K562 (cell line): Measurements from ENCODE around the gene ADGRF1. TPM values are rescaled to one million over a fixed set of nuclear protein-coding genes. Genes with fewer than 3 reads are reported as not detected.

Experiments
- ATAC-seq: fragments of 200-7000 bp; cut with Tn5 transposase; 3 replicates; pipeline ENCODE4 v1.9.1; 2020; ENCODE audit warnings: moderate library complexity
- BruUV-seq: library from RNA; stranded (reverse); fragments of 400-500 nt; replicated peaks from 2 replicates; lab custom pipeline; 2021; lab: Mats Ljungman, UMichigan
- CTCF ChIA-PET: fragments of 300-600 bp; formaldehyde crosslinking; extraction: SDS; loops from one replicate; lab custom pipeline; 2021; ENCODE audit warnings: low intra/inter-chr PET ratio; lab: Yijun Ruan, JAX
- POLR2A ChIA-PET: fragments of 300-600, 350-650 bp; sonication (Branson Sonifier 250); formaldehyde crosslinking; extraction: SDS; loops from one replicate; lab custom pipeline; 2021; ENCODE audit warnings: antibody characterized with exemption, inconsistent platforms; lab: Yijun Ruan, JAX
- DNase-seq, 4 experiments: peaks; one replicate each; pipeline versions ENCODE4 v3.0.0 to v3.0.0-alpha.2; 2011 to 2018; ENCODE audit warnings: low spot score in 3 of 4, mixed read lengths in 3 of 4; ENCODE audit errors: extremely low read depth in 1 of 4
- FAIRE-seq: peaks from 2 replicates; lab custom pipeline; 2011; peaks lifted over from hg19 to GRCh38; lab: Jason Lieb, UNC
- H2AFZ ChIP-seq: 2 replicates; pipeline ENCODE4 v1.6.0; 2011; ENCODE audit warnings: low read depth, low read length, control low read depth, inconsistent platforms
- H3K27ac ChIP-seq: fragments of 200-600 bp; 3 replicates; pipeline ENCODE4 v1.8.0; 2011; ENCODE audit warnings: low read depth, mild to moderate bottlenecking, control low read depth, inconsistent platforms, low read length, moderate library complexity, mixed read lengths; ENCODE audit errors: extremely low read depth
- H3K27me3 ChIP-seq, 2 experiments: fragments of 300-600 bp in 1 of 2; 2 replicates in 1 of 2; 3 replicates in 1 of 2; pipeline versions ENCODE4 v1.6.0 to v1.8.0; 2011; ENCODE audit warnings: inconsistent platforms in 2 of 2, low read length in 2 of 2, mild to moderate bottlenecking in 1 of 2, mixed read lengths in 1 of 2, moderate library complexity in 1 of 2; ENCODE audit not compliant: control insufficient read depth in 2 of 2, insufficient read depth in 2 of 2
- H3K36me3 ChIP-seq: fragments of 300-600 bp; 3 replicates; pipeline ENCODE4 v1.8.0; 2011; ENCODE audit warnings: mild to moderate bottlenecking, low read length, inconsistent platforms; ENCODE audit not compliant: control insufficient read depth, insufficient read depth
- H3K4me1 ChIP-seq, 2 experiments: fragments of 200-600 bp in 1 of 2; replicated peaks in 1 of 2; 2 replicates in 1 of 2; 3 replicates in 1 of 2; pipeline versions ENCODE4 v1.5.1 to v1.8.0; 2011; ENCODE audit warnings: inconsistent platforms in 2 of 2, low read length in 2 of 2, mild to moderate bottlenecking in 1 of 2, mixed read lengths in 1 of 2, moderate library complexity in 1 of 2; ENCODE audit not compliant: control insufficient read depth in 2 of 2, insufficient read depth in 2 of 2
- H3K4me2 ChIP-seq: 2 replicates; pipeline ENCODE4 v1.6.1; 2011; ENCODE audit warnings: low read length, control low read depth, inconsistent platforms, mixed read lengths; ENCODE audit not compliant: insufficient read depth
- H3K4me3 ChIP-seq: fragments of 200-600 bp; sonication (generic), shearing (Covaris generic); 2 replicates; pipeline ENCODE4 v1.5.1; 2016; ENCODE audit warnings: control low read depth, inconsistent platforms
- H3K79me2 ChIP-seq: fragments of 200-600 bp; 3 replicates; pipeline ENCODE4 v1.8.0; 2011; ENCODE audit warnings: low read length, inconsistent platforms; ENCODE audit not compliant: control insufficient read depth, insufficient read depth
- H3K9ac ChIP-seq, 2 experiments: 2 replicates each; pipeline versions ENCODE4 v1.6.0 to v1.6.1; 2011; ENCODE audit warnings: low read depth in 2 of 2, low read length in 2 of 2, control low read depth in 1 of 2, inconsistent platforms in 1 of 2, mild to moderate bottlenecking in 1 of 2, mixed read lengths in 1 of 2; ENCODE audit not compliant: insufficient read depth in 1 of 2
- H3K9me1 ChIP-seq: one replicate; pipeline ENCODE4 v1.6.0; 2011; ENCODE audit warnings: inconsistent platforms, mild to moderate bottlenecking, low read length, moderate library complexity; ENCODE audit not compliant: control insufficient read depth, insufficient read depth
- H3K9me3 ChIP-seq: replicated peaks from 2 replicates; pipeline ENCODE4 v1.5.1; 2011; ENCODE audit warnings: low read depth, low read length, inconsistent platforms; ENCODE audit not compliant: control insufficient read depth, insufficient read depth
- H4K20me1 ChIP-seq: replicated peaks from 2 replicates; pipeline ENCODE4 v1.6.1; 2011; ENCODE audit warnings: low read length, inconsistent platforms, mixed read lengths; ENCODE audit not compliant: control insufficient read depth, insufficient read depth
- ARNT ChIP-seq, 2 experiments: fragments of 450-650 bp; IDR thresholded peaks; 2 replicates each; pipeline ENCODE4 v1.6.1; 2016; ENCODE audit warnings: mild to moderate bottlenecking in 1 of 2
- ATF2 ChIP-seq: sonication (generic); formaldehyde crosslinking; IDR thresholded peaks from 2 replicates; pipeline ENCODE4 v1.8.1; 2022; ENCODE audit warnings: missing genetic modification reagents
- DIDO1 ChIP-seq: fragments of 450-650 bp; IDR thresholded peaks from 2 replicates; pipeline ENCODE4 v1.6.1; 2016; ENCODE audit warnings: low read depth, missing biosample characterization, missing genetic modification characterization
- E2F1 ChIP-seq: sonication (generic); formaldehyde crosslinking; IDR thresholded peaks from 2 replicates; pipeline ENCODE4 v1.8.1; 2023; ENCODE audit warnings: mild to moderate bottlenecking, missing genetic modification reagents, moderate library complexity
- ELF4 ChIP-seq: fragments of 450-650 bp; formaldehyde crosslinking; IDR thresholded peaks from 2 replicates; pipeline ENCODE4 v1.4.0; 2022; ENCODE audit warnings: missing genetic modification characterization
- EZH2 ChIP-seq: IDR thresholded peaks from 2 replicates; pipeline ENCODE4 v1.6.1; 2012; ENCODE audit warnings: low read depth, mild to moderate bottlenecking, inconsistent platforms, low read length, borderline replicate concordance
- LARP7 ChIP-seq: fragments of 450-650 bp; IDR thresholded peaks from 2 replicates; pipeline ENCODE4 v1.6.1; 2016
- MCM2 ChIP-seq: fragments of 450-650 bp; IDR thresholded peaks from 2 replicates; pipeline ENCODE4 v1.6.1; 2017; ENCODE audit warnings: low read depth, mild to moderate bottlenecking
- MTA3 ChIP-seq: fragments of 450-650 bp; formaldehyde crosslinking; IDR thresholded peaks from 2 replicates; pipeline ENCODE4 v1.6.1; 2017; ENCODE audit warnings: mild to moderate bottlenecking, borderline replicate concordance
- NFIC ChIP-seq: fragments of 450-650 bp; IDR thresholded peaks from 2 replicates; pipeline ENCODE4 v1.6.1; 2017; ENCODE audit warnings: mild to moderate bottlenecking, inconsistent platforms
- PHF21A ChIP-seq: fragments of 450-650 bp; IDR thresholded peaks from 2 replicates; pipeline ENCODE4 v1.6.1; 2017; ENCODE audit warnings: low read depth, borderline replicate concordance
- POLR2G ChIP-seq: fragments of 200-400 bp; formaldehyde crosslinking; IDR thresholded peaks from 2 replicates; pipeline ENCODE4 v1.6.1; 2017; ENCODE audit warnings: low read depth, mild to moderate bottlenecking, antibody characterized with exemption, low read length, moderate library complexity
- PYGO2 ChIP-seq: fragments of 450-650 bp; IDR thresholded peaks from 2 replicates; pipeline ENCODE4 v1.6.1; 2016; ENCODE audit warnings: mild to moderate bottlenecking, missing genetic modification characterization, moderate library complexity, missing compliant biosample characterization
- RAD21 ChIP-seq, 2 experiments: fragments of 250-450 bp in 1 of 2; fragments of 450-650 bp in 1 of 2; sonication (Bioruptor Pico) in 1 of 2; formaldehyde crosslinking in 1 of 2; IDR thresholded peaks in 1 of 2; conservative IDR thresholded peaks in 1 of 2; 2 replicates each; pipeline versions ENCODE4 v1.4.0 to v1.8.0; 2020 to 2022; ENCODE audit warnings: mild to moderate bottlenecking in 2 of 2, moderate library complexity in 1 of 2
- SMAD3 ChIP-seq: fragments of 450-650 bp; formaldehyde crosslinking; conservative IDR thresholded peaks from 2 replicates; pipeline ENCODE4 v1.4.0; 2020; ENCODE audit warnings: mild to moderate bottlenecking
- SMC3 ChIP-seq: conservative IDR thresholded peaks from 2 replicates; pipeline ENCODE4 v1.6.1; 2011; ENCODE audit warnings: low read depth, low read length, improper control_type of control experiment; ENCODE audit not compliant: insufficient read depth
- SREBF2 ChIP-seq: sonication (generic); formaldehyde crosslinking; IDR thresholded peaks from 2 replicates; pipeline ENCODE4 v1.4.0; 2020; ENCODE audit warnings: mild to moderate bottlenecking, missing genetic modification reagents
- SRF ChIP-seq, 2 experiments: fragments of 250-450, 450-650 bp in 1 of 2; sonication (Bioruptor Pico) in 1 of 2; sonication (generic) in 1 of 2; formaldehyde crosslinking; IDR thresholded peaks; 2 replicates each; pipeline versions ENCODE4 v1.5.0 to v1.5.1; 2020 to 2022; ENCODE audit warnings: mild to moderate bottlenecking in 1 of 2, missing genetic modification reagents in 1 of 2
- TAF1 ChIP-seq: IDR thresholded peaks from 2 replicates; pipeline ENCODE4 v1.6.1; 2011; ENCODE audit warnings: mild to moderate bottlenecking, low read length, moderate library complexity; ENCODE audit not compliant: insufficient read depth, control insufficient read depth, severe bottlenecking; ENCODE audit errors: extremely low read depth
- ZNF347 ChIP-seq: fragments of 450-650 bp; formaldehyde crosslinking; IDR thresholded peaks from 2 replicates; pipeline ENCODE4 v1.4.0; 2020; ENCODE audit warnings: low read depth, mild to moderate bottlenecking, moderate library complexity
- WGBS: fragments of 100-300 bp; shearing (Covaris generic); methylation state at CpG from one replicate; pipeline ENCODE4 v1.1.6; 2016; ENCODE audit warnings: low coverage, mixed read lengths; ENCODE audit not compliant: insufficient coverage; ENCODE audit errors: missing lambda C conversion rate; 5-methylcytosine and 5-hydroxymethylcytosine counted together
- in situ Hi-C: fragments of 300-500 bp; cut with MboI; formaldehyde crosslinking; loops from 4 replicates; pipeline ENCODE4 v1.15.0; 2018; ENCODE audit warnings: inconsistent platforms, mixed read lengths
- intact Hi-C: fragments of 100-400 bp; cut with micrococcal nuclease; formaldehyde crosslinking; loops from 2 replicates; pipeline ENCODE4 v1.14.2; 2022
- polyA plus RNA-seq, 8 experiments: library from polyadenylated mRNA; depleted of rRNA in 4 of 8; stranded (reverse) in 5 of 8; unstranded in 3 of 8; fragments of >200 nt; fragmentation: Nextera tagmentation in 2 of 8; fragmentation: Illumina TruSeq in 1 of 8; extraction: Ambion mirVana in 2 of 8; extraction: Trizol in 1 of 8; gene quantifications; 2 replicates each; pipeline versions ENCODE4 v1.2.1 to v1.2.3, GENCODE V29; 2011 to 2014; ENCODE audit warnings: inconsistent platforms in 1 of 8, missing spikeins in 1 of 8
- total RNA-seq, 7 experiments: library from RNA; depleted of rRNA in 6 of 7; stranded (reverse); fragments of >200 nt in 6 of 7; fragmentation: Illumina TruSeq in 2 of 7; extraction: Trizol in 2 of 7; gene quantifications; 2 replicates each; pipeline versions ENCODE4 v1.2.1 to v1.2.3, GENCODE V29; 2011 to 2021; ENCODE audit warnings: low replicate concordance in 1 of 7

The ADGRF1 gene
- total and polyA plus RNA-seq, 9 of the 15 experiments (the other 6 are each of a cell fraction or from before 2014, with no cell fraction given) = not detected

DNA sequence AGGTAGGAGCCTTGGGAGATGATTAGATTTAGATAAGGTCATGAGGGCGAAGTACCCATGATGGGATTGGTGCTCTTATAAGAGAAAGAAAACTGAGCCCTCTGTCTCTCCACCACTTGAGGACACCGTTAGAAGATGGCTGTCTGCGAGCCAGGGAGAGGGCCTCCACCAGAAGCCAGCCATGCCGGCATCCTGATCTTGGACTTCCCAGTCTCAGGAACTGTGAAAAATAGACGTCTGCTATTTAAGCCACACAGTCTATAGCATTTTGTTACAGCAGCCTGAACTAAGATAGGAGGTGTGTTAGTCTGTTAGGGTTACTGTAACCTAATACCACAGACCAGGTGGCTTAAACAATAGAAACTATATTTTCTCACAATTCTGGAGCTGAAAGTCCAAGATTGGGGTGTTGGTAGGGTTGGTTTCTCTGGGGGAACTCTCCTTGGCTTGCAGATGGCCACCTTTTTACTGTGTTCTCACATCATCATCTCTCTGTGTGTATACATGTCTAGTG lies 38.0 kb upstream of the ADGRF1 start (continued):
- TF ChIP-seq ATF2 (no peak), E2F1 (no peak), LARP7 (no peak), ARNT (IDR thresholded peaks at IDR 0.05) (no peak)

- no peak overlapping the region for H3K9ac ChIP-seq
- FAIRE-seq = peak; percentile 23
- no peak overlapping the region for H2AFZ ChIP-seq
- TF ChIP-seq ZNF347 (CRISPR knock-in tag) = no peak
- no peak for TF ChIP-seq NFIC
- TF ChIP-seq PYGO2 (tag) = no peak
- TF ChIP-seq DIDO1 (tag) = no peak
- TF ChIP-seq SREBF2 = no peak
- no peak for TF ChIP-seq SMAD3
- TF ChIP-seq MTA3 = no peak
- TF ChIP-seq PHF21A = no peak
- no peak for TF ChIP-seq EZH2
- peak; percentile 47 for TF ChIP-seq SMC3
- no peak for TF ChIP-seq TAF1
- TF ChIP-seq POLR2G = no peak
- TF ChIP-seq SRF (CRISPR knock-in tag; IDR thresholded peaks at IDR 0.05) = no peak
- TF ChIP-seq ELF4 (CRISPR knock-in tag) = no peak
- peak in 1 of 2 experiments; percentile 61; a peak in 2 of 4 replicates for TF ChIP-seq RAD21 (CRISPR knock-in tag; conservative IDR thresholded peaks at IDR 0.05 in 1 of 2, IDR thresholded peaks at IDR 0.05 in 1 of 2)
- TF ChIP-seq MCM2 = no peak
Observed at GRCh38 chr6:47079638-47080037, 37.5 kb upstream of the ADGRF1 start.

More at GRCh38 chr6:47079638-47080037, 37.5 kb upstream of the ADGRF1 start:
- DNase-seq = peak in 2 of 4 experiments; percentile 27 to 49
- 2% methylated on average over 7 of the region's 7 CpGs for WGBS
- intact Hi-C loops (no loop called here), in situ Hi-C loops (no loop called here)
- Histone ChIP-seq H3K4me2 (no peak overlapping the region), H4K20me1 (no peaks in the 10 kb centered on the region), H3K27me3 (peaks cover 22 to 26% of the 10 kb centered on the region in 2 experiments; a peak in 4 of 5 replicates), H3K36me3 (no peaks in the 10 kb centered on the region), H3K4me1 (no peaks in the 10 kb centered on the region), H3K9me1 (no peaks in the 10 kb centered on the region), H3K27ac (no peak overlapping the region), H3K79me2 (no peaks in the 10 kb centered on the region), H3K9me3 (no peaks in the 10 kb centered on the region), H3K4me3 (no peak overlapping the region)
- CTCF ChIA-PET = no interaction called here
- peak; percentile 80 for ATAC-seq
- POLR2A ChIA-PET = no interaction called here
- BruUV-seq = no TSS peak
